ENCODE results near the gene OMG.

The OMG gene

GRCh38 chr17:31256936-31257335 is 40.1 kb downstream of the OMG start:
- DNase-seq, result no peak

- DNase-seq, result no peak
Observed at GRCh38 chr17:31254654-31255053, 42.4 kb downstream of the OMG start.

GRCh38 chr17:31252741-31253140 is 44.3 kb downstream of the OMG start:
- no peak for DNase-seq

DNA sequence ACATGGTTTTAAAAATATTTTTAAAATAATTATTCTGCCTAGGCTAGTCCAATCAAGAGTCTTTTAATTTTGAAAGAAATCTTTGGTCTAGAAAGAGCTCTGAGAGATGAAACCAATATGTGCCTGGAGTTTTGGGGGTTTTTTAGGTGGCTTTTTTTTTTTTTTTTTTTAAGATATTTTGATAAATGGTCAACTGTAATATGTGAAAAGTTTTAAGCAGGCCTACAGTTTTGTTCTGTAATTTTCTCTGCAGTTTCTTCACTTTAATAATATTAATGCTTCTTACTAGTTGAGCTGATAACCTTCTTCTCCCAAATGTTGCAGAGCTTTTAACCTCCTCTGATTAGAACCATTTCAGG is 45.1 kb downstream of the OMG start:
- DNase-seq, result no peak

DNA sequence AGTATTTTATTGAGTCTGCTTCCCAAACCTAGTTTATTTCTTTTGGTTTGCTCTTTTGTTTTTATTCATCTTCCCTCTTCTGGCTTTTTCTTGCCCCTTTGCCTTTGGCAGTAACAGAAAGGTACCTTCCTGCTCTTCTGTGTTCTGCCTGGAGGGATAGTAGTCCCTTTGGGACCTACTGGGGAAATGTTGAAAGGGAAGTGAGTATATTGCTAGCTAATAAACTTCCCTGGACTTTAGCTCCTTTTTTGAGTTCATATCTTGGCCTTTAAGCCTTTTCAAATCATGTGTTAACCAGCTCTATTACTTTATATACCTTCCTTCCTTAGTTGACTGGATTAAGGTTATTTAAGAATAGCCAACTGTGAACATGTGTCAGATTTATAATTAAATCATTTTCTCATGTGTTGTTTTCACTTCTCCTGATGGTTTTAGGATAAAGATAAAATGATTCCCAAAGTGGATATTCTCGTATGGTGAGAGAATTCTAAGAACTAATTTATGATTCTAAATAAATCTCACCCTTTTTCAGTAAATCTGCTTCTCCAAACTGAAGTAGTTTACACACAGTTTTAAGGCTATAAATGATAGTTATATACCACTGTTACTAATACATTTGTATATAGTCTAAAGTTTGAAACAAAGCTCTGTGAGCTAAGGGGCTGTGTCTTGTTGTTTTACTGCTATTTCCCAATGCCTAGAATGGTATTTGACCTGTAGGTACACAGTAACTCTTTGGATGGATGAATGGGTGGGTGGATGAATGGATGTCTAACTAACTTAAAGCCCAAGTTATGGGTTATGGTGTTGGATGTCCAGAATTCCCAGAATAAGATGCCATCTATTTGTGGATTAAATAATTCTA is 45.7 kb downstream of the OMG start:
- no peak for DNase-seq

- DNase-seq, result no peak
Observed at GRCh38 chr17:31250229-31250628, 46.8 kb downstream of the OMG start.

DNA sequence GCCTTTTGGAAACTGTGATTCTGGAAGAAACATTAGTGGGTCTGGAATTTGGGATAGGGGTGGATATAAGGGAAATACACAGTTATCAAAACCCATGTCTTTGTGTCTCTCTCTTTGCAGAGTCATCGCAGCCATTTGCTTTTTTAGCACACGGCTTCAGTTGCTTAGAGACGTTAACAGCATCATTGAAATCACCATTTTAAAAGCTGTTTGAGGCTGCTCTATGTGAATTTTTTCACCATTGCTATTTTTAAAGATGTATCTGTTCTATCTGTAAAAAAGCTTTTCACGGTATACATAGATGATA is 47.3 kb downstream of the OMG start:
- no peak for DNase-seq

GRCh38 chr17:31248986-31249834 is 47.8 kb downstream of the OMG start:
- DNase-seq, result no peak

All from activated CD4-positive, alpha-beta T cell treated with anti-CD3 and anti-CD28 coated beads for 1 hour (primary cell).